ENCODE data around the gene RBM28.

The RBM28 gene

GRCh38 chr7:128373606-128374005 is 29.9 kb upstream of the RBM28 start:
- no peak for DNase-seq

DNA sequence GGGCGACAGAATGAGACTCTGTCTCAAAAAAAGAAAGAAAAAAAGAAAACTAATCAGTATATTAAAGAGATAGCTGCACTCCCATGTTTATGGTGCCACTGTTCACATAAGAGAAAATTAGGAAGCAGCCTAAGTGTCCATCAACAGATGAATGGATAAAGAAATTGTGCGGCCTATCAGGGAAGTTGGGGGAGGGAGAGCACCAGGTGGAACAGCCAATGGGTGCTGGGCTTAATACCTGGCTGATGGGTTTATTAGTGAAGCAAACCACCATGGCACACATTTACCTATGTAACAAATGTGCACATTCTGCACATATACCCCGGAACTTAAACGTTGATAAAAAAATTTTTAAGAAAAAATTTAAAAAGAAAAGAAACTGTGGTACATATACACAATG is 26.8 kb upstream of the RBM28 start:
- DNase-seq = no peak

- no peak for DNase-seq
Measured at GRCh38 chr7:128366986-128367385, 23.3 kb upstream of the RBM28 start.

DNA sequence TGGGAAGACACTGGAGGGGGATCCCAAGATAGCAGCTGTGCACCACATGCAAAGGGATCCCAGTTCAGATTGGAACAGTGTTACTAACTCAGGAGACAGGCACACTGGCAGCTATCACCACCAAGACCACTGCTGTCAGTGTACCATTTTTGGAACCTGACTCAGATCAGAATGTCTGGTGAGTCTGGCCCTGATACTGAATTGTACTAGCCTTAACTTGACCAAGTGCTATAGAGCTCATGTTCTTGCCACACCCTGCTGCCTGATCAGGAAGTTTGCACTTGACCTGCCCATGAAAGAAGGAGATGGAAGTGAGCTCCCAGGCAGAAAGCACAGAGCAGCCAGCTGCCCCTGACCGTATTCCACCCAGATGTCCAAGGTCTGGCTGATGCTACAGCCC is 22.6 kb upstream of the RBM28 start:
- no peak for DNase-seq

DNA sequence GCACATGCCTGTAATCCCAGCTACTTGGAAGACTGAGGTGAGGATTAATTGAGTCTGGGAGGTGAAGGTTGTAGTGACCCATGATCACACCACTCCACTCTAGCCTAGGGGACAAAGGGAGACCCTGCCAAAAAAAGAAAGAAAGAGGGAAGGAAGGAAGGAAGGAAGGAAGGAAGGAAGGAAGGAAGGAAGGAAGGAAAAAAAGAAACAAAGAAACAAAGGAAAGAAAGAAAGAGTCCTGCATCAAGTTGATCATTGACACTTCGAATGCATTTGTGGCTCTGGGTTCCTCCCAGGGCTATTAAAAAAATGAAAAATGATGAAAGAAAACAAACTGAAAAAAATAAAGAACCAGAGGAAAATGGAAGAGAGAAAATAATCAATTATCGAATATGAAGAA is 21.7 kb upstream of the RBM28 start:
- DNase-seq = no peak

- no peak for DNase-seq
Measured at GRCh38 chr7:128364166-128364870, 20.6 kb upstream of the RBM28 start.

DNA sequence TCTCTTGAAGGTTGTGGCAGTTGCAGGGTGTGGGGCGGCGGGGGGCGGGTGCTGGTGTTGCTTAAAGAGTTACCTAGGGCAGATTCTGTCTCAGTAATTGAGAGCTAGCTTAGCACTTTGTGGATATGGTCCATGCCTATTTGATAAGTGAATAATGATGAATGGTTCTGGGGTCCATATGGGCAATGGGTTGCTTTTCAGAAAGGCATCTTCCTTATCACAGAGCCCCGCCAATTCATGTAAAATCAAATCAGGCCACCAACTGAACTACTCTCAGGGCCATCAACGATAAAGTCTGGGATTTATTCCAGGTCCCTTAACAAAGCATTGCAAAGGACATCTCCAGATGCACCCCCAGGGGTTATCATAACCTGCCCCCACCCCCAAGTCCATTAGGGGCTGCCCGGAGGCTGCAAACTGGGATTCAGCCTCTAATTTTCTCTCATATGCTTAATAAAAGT is 19.6 kb upstream of the RBM28 start:
- DNase-seq = no peak

GRCh38 chr7:128362670-128363069 is 19.0 kb upstream of the RBM28 start:
- DNase-seq = no peak

DNA sequence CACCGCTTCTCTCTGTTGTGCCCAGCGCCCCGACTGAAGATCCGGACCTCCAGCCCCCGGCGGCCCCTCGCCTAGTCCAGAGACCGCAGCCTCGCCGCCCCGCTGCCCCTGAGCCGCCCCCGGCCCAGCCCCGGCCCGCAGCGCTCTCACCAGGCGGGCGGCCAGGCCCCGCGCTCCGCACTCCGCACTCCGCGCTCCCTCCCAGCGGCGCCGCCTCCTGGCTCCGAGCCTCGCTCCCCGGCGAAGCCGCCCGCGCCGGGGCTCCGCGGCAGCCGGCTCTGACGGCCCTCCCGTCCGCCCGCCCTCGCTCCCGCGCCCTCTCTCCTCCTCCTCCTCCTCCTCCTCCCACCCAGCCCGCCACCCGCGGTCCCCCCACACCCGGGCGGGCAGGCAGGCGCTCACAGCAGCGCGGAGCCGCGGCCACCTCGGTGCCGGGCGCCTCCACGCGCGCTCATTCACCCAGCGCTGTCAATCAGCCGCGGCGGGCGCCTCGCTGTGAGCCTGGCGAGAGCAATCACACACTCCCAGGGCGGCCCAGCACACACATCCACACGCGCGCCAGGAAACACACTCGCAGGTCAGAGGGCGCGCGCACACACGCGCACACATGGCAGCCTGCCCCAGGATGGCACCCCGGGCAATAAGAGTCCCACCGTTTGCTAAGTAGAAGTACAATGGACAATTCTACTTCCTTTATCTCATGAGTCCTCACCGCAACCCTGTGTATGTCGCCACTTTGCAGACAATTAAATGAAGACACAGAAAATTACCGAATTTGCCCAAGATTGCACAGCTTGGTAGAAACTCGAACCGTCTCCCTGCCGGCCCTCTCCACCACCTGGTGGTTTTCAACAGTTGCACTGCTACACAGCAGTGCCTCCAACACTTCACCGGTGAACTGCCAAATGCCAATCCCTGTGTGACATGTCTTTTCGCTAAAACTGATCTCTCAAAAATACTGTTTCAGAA is 18.0 kb upstream of the RBM28 start, which contains the start of gene PRRT4:
Gene PRRT4, minus strand, starts transcription at position 280 of the 969 bp plus-strand sequence.
- peak in 1 of 2 experiments; percentile 78 for DNase-seq

DNA sequence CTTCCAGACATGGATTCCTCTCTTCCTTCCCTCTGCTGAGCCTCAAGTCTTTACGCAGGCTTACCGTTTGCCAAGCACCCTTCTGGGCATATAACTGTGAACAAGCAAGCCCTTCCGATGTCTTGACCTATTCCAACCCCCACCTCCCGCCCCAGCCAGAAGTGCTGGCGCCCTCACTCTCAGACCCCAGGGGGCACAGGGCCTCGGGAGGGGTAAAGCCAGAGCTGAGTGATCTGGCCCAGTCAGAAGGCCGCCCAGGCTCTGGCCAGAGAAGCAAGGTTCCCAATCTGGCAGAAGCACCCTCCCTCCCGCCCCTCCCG is 16.6 kb upstream of the RBM28 start:
- DNase-seq = no peak

DNA sequence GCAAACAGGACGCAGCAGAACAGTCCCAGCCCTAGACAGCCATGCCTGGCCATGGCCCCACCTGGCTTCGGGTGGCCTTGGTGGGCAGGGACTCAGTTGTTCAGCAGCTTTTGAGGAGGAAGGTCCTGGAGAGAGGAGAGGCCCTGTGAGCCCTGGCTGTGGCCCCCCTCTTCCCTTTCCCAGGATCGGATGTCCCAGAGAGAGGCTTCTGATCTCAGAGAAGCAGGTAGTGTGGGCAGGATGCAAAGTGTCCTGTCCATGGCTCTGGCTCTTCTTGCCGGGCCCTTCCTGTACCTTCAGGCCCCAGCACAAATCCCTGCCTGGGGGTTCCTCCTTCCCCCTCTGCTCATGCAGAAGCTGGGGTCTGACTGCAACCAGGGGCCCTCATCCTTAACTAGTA is 16.2 kb upstream of the RBM28 start:
- no peak for DNase-seq

- no peak for DNase-seq
Measured at GRCh38 chr7:128359336-128359735, 15.6 kb upstream of the RBM28 start.

DNA sequence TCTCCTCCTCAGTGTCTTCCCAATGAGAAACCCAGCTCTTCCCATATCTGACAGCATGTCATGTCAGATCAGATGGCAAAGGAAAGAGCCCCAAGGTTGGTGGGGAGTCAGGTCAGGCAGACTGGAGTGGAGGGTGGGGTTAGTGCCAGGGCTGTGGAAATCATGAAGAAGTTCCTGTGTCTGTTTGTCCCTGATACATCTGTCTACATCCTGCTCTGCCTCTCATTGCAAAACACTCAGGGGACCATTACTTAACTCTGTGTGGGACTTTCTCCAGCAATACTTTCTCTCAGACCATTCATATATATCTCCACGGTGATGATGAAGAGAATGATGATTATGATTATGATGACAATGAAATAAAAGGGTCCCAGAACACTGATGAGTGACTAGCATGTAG is 14.5 kb upstream of the RBM28 start:
- no peak for DNase-seq

DNA sequence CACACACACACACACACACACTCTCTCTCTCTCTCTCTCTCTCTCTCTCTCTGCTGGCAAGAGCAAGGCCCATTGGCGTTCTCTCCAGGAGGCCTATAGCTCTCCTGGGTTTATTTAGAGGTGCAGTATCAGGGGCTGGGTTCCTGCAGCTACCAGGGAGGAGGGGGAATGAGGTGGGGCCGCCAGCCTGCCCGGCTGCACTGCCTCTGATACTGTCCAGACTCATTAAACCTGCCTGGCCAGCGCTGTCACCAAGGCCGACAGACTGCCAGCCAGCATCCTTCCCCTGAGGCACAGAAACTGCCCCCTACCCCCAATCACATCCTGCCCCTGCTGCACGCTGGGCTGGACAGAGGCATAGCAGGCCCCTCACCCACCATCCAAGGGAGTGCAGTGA is 13.5 kb upstream of the RBM28 start:
- DNase-seq = no peak

- DNase-seq = no peak
Measured at GRCh38 chr7:128356546-128357216, 13.0 kb upstream of the RBM28 start.

DNA sequence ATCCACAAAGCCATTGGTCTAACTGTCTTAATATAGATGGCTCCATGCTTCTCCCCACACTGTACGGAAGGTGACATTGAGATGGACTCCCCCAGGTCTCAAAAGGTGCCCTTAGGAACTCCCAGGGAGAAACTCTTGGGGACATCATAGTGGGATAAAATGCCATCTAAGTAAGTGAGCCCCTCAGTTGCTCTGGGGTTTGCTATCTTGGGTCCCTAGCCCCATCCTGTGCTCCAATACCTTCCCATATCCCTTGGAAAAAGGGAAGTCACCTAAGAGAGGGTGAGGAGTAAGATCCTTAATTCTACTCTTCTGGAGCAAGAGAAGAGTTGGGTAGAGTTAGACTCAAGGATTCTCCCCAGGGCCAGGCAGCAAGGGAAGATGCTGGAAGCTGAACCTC is 9.9 kb upstream of the RBM28 start:
- no peak for DNase-seq

DNA sequence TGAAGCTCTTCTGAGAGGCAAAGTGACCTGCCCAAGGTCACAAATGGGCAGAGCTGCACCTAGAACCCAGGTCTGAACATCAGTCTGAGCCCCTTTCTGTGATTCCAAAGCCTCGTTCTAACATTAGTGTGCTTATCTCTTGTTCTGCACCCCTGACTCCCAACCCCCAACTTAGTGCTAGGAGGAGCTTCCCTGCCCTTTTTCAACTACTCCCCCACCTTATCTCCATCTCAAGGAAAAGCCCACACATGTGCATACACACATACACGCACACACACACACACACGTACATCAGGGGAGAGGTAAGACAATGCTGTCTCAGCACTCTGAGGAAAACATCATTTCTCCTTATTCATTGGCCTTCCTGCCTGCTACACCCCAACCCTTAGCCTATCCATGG is 9.5 kb upstream of the RBM28 start:
- no peak for DNase-seq

DNA sequence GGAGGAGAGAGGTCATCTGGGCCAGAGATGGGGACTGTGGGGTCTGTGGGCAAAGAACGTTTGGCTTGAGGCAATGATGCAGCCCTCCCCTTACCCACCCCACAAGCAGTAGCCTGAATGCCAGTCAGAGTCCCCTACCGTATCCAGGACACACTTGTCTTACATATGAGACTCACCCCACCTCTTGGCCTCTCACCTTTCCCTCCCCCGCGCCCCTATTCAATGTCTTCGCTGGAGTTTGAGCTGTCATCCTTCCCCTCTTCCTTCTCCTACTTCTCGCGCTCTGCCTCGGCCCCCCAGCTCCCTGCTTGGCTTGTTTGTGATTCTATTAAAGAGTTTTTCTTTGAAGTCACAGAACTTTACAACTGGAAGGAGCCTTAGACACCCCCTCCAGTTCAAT is 8.9 kb upstream of the RBM28 start:
- DNase-seq = no peak

DNA sequence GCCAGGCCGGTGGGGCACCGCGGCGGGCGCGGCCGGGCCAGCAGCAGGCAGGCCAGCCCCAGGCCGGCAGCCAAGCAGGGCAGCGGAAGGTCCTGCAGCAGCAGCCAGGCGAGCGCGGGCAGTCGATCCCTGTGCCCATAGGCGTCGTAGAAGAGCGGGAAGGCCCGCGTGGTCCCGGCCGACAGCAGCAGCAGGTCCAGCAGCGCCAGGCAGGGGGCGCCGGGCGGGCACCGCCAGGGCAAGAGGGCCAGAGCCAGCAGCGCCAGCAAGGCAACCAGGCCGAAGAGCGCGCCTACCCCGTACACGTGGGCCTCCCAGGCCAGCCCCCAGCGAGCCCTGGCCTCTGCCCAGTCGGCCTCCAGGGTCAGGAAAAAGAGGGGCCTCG is 8.4 kb upstream of the RBM28 start:
- peak; percentile 42 to 84 for DNase-seq

DNA sequence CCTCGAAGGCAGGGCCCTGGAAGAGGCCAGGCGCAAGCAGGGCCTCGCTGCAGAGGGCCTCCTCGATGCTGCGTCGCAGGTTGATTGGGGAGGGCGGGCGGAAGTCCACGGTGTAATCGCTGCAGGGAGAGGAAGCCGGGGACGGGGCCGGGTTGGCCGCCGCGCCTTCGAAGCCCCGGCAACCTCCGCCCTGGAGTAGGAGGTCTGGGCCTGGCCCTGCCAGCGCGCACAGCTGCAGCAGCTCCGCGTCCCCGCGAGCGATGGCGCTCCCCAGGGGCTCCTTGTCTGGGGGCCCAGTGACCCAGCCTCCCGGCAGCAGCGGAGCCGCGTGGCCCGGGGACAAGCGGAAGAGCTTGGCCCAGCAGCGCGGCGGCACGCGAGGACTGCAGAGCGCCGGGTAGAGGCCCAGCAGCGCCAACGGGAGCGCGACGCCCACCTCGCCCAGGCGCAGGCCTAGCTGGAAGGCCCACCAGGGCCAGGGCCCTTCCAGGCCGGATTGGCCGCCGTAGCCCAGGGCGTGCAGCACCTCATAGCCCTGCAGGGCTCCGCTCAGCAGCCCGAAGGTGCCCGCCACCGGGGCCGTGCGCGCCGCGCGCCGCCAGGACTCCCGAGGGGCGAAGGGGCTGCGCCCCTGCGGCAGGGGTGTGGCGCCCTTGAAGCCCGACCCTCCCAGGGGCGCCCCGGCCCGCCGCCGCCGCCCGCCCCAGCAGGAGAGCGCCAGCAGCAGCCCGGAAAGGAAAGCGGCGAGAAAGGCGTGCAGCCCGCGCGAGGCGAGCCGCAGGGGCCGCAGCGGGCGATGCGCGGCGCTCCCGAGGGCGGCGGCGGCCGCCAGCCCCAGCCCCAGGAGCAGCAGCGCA is 7.8 kb upstream of the RBM28 start:
- DNase-seq = no peak

GRCh38 chr7:128350708-128351295 is 7.1 kb upstream of the RBM28 start:
- no peak for DNase-seq

- no peak for DNase-seq
Measured at GRCh38 chr7:128349466-128349825, 5.7 kb upstream of the RBM28 start.
